ENCODE results near the gene ERMAP.

The ERMAP gene

DNA sequence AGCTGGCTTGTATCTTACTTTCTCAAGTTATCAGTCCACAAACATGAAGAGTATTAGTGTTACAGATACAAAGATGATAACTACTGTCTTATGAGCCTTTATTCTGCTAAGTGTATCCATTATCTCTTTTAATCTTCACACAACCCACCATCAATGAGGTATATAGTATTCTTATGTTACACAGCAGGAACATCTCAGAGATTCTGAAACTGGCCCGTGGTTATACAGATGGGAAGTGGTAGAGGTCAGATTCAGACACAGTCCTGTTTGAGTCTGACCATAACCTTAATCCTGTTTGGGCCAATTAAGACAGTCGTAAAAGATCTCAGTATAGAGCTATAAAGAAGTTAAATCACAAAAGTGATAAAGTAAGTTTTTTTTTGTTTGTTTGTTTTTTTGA lies 37.2 kb upstream of the ERMAP start:
- no peak overlapping the region for H3K4me2 ChIP-seq (ENCODE audit: insufficient read depth, low read length, poor library complexity, severe bottlenecking)
- H4K8ac ChIP-seq (ENCODE audit: low read depth, low read length) = no peak overlapping the region
- H2AFZ ChIP-seq (ENCODE audit: low read length) = no peak overlapping the region
- H3K4ac ChIP-seq (ENCODE audit: low read length) = no peak overlapping the region
- no peak overlapping the region for H2BK15ac ChIP-seq (ENCODE audit: low read length)
- no peak overlapping the region for H3K23ac ChIP-seq (ENCODE audit: low read depth, low read length, poor library complexity)
- WGBS, 2 donors (ENCODE audit: extremely low coverage in 2 of 2, insufficient read length in 2 of 2, insufficient replicate concordance in 1 of 2) = no CpG with 5 or more reads among the region's 2 CpGs
- H4K91ac ChIP-seq (ENCODE audit: low read depth, low read length, poor library complexity) = no peak overlapping the region
- H3K27me3 ChIP-seq (ENCODE audit: control insufficient read depth in 3 of 3, insufficient read depth in 3 of 3, low read depth in 1 of 3, low read length in 3 of 3) = no peaks in the 10 kb centered on the region
- no peak overlapping the region for H3K18ac ChIP-seq (ENCODE audit: low read length)
- no peak overlapping the region for H3K4me3 ChIP-seq (ENCODE audit: low read length in 2 of 2)
- H3K27ac ChIP-seq (replicated peaks; ENCODE audit: low read length) = no peak overlapping the region
- no peak overlapping the region for H2BK120ac ChIP-seq (ENCODE audit: low read depth, low read length)
- H2BK12ac ChIP-seq (ENCODE audit: low read length) = no peak overlapping the region
- H3K79me1 ChIP-seq (ENCODE audit: low read depth, low read length) = no peaks in the 10 kb centered on the region
- H3K9ac ChIP-seq (ENCODE audit: low read depth, low read length, poor library complexity) = no peak overlapping the region
- H2AK5ac ChIP-seq (ENCODE audit: low read depth, low read length) = no peak overlapping the region
- no peak overlapping the region for H2BK5ac ChIP-seq (ENCODE audit: low read length)
- H3K14ac ChIP-seq (ENCODE audit: low read length) = no peak overlapping the region
- no peaks in the 10 kb centered on the region for H3K4me1 ChIP-seq (ENCODE audit: control insufficient read depth in 2 of 2, insufficient read depth in 1 of 2, low read depth in 1 of 2, low read length in 2 of 2)
- H3K36me3 ChIP-seq (replicated peaks in 1 of 2; ENCODE audit: control insufficient read depth in 2 of 2, insufficient read depth in 2 of 2, low read length in 2 of 2) = peaks cover 20 to 91% of the 10 kb centered on the region in 2 donors
- DNase-seq (ENCODE audit: low spot score) = no peak
- no peaks in the 10 kb centered on the region for H3K9me3 ChIP-seq (replicated peaks in 1 of 2; ENCODE audit: control insufficient read depth in 2 of 2, insufficient read depth in 1 of 2, low read depth in 1 of 2, low read length in 2 of 2)

GRCh38 chr1:42780176-42780575 lies 36.7 kb upstream of the ERMAP start:
- no peak overlapping the region for H3K9ac ChIP-seq (ENCODE audit: low read depth, low read length, poor library complexity)
- H3K14ac ChIP-seq (ENCODE audit: low read length) = no peak overlapping the region
- H4K91ac ChIP-seq (ENCODE audit: low read depth, low read length, poor library complexity) = no peak overlapping the region
- H3K27me3 ChIP-seq (ENCODE audit: control insufficient read depth in 3 of 3, insufficient read depth in 3 of 3, low read depth in 1 of 3, low read length in 3 of 3) = no peaks in the 10 kb centered on the region
- no peak overlapping the region for H2BK15ac ChIP-seq (ENCODE audit: low read length)
- no peaks in the 10 kb centered on the region for H3K79me1 ChIP-seq (ENCODE audit: low read depth, low read length)
- no peak overlapping the region for H3K4me2 ChIP-seq (ENCODE audit: insufficient read depth, low read length, poor library complexity, severe bottlenecking)
- H2AK5ac ChIP-seq (ENCODE audit: low read depth, low read length) = no peak overlapping the region
- DNase-seq (ENCODE audit: low spot score) = no peak
- no peak overlapping the region for H2BK5ac ChIP-seq (ENCODE audit: low read length)
- no peaks in the 10 kb centered on the region for H3K9me3 ChIP-seq (replicated peaks in 1 of 2; ENCODE audit: control insufficient read depth in 2 of 2, insufficient read depth in 1 of 2, low read depth in 1 of 2, low read length in 2 of 2)
- H3K23ac ChIP-seq (ENCODE audit: low read depth, low read length, poor library complexity) = no peak overlapping the region
- H3K4ac ChIP-seq (ENCODE audit: low read length) = no peak overlapping the region
- WGBS, 2 donors (ENCODE audit: extremely low coverage in 2 of 2, insufficient read length in 2 of 2, insufficient replicate concordance in 1 of 2) = no CpG with 5 or more reads among the region's 1 CpG
- no peak overlapping the region for H2AFZ ChIP-seq (ENCODE audit: low read length)
- no peak overlapping the region for H3K27ac ChIP-seq (replicated peaks; ENCODE audit: low read length)
- no peak overlapping the region for H2BK120ac ChIP-seq (ENCODE audit: low read depth, low read length)
- no peak overlapping the region for H4K8ac ChIP-seq (ENCODE audit: low read depth, low read length)
- no peaks in the 10 kb centered on the region for H3K4me1 ChIP-seq (ENCODE audit: control insufficient read depth in 2 of 2, insufficient read depth in 1 of 2, low read depth in 1 of 2, low read length in 2 of 2)
- no peak overlapping the region for H2BK12ac ChIP-seq (ENCODE audit: low read length)
- no peak overlapping the region for H3K4me3 ChIP-seq (ENCODE audit: low read length in 2 of 2)
- H3K36me3 ChIP-seq (replicated peaks in 1 of 2; ENCODE audit: control insufficient read depth in 2 of 2, insufficient read depth in 2 of 2, low read length in 2 of 2) = peaks cover 17 to 87% of the 10 kb centered on the region in 2 donors
- no peak overlapping the region for H3K18ac ChIP-seq (ENCODE audit: low read length)

DNA sequence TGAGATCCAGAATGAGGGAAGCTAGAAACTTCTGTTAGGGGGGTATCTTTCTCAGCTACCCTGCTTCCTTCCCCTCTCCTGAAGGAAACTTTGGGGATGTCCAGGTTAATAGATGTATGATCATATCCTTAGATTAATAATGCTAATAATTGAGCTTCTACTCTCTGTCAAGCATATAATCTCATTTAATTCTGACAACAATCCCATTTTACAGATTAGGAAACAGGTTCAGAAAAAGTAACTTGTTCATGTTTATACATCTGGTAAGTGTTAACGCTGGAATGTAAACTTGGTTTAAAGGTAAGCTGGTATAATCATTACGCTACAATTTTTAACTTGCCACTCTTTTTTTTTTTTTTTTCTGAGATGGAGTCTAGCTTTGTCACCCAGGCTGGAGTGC lies 33.8 kb upstream of the ERMAP start:
- Histone ChIP-seq H4K91ac (ENCODE audit: low read depth, low read length, poor library complexity) (no peak overlapping the region), H2BK12ac (ENCODE audit: low read length) (no peak overlapping the region), H3K18ac (ENCODE audit: low read length) (no peak overlapping the region), H2AK5ac (ENCODE audit: low read depth, low read length) (no peak overlapping the region), H3K9me3 (replicated peaks in 1 of 2; ENCODE audit: control insufficient read depth in 2 of 2, insufficient read depth in 1 of 2, low read depth in 1 of 2, low read length in 2 of 2) (no peaks in the 10 kb centered on the region), H2AFZ (ENCODE audit: low read length) (no peak overlapping the region), H2BK120ac (ENCODE audit: low read depth, low read length) (no peak overlapping the region), H2BK15ac (ENCODE audit: low read length) (no peak overlapping the region), H3K27ac (replicated peaks; ENCODE audit: low read length) (no peak overlapping the region), H3K4me2 (ENCODE audit: insufficient read depth, low read length, poor library complexity, severe bottlenecking) (no peak overlapping the region), H3K4me1 (ENCODE audit: control insufficient read depth in 2 of 2, insufficient read depth in 1 of 2, low read depth in 1 of 2, low read length in 2 of 2) (peaks cover 0 to 2% of the 10 kb centered on the region in 2 donors), H2BK5ac (ENCODE audit: low read length) (no peak overlapping the region), H3K36me3 (replicated peaks in 1 of 2; ENCODE audit: control insufficient read depth in 2 of 2, insufficient read depth in 2 of 2, low read length in 2 of 2) (peaks cover 9 to 60% of the 10 kb centered on the region in 2 donors), H3K23ac (ENCODE audit: low read depth, low read length, poor library complexity) (no peak overlapping the region), H3K4me3 (ENCODE audit: low read length in 2 of 2) (no peak overlapping the region), H4K8ac (ENCODE audit: low read depth, low read length) (no peak overlapping the region), H3K14ac (ENCODE audit: low read length) (no peak overlapping the region), H3K4ac (ENCODE audit: low read length) (no peak overlapping the region), H3K27me3 (ENCODE audit: control insufficient read depth in 3 of 3, insufficient read depth in 3 of 3, low read depth in 1 of 3, low read length in 3 of 3) (peaks cover 0 to 2% (median 0%) of the 10 kb centered on the region in 3 experiments), H3K79me1 (ENCODE audit: low read depth, low read length) (no peaks in the 10 kb centered on the region), H3K9ac (ENCODE audit: low read depth, low read length, poor library complexity) (no peak overlapping the region)
- no peak for DNase-seq (ENCODE audit: low spot score)
- WGBS, 2 donors (ENCODE audit: extremely low coverage in 2 of 2, insufficient read length in 2 of 2, insufficient replicate concordance in 1 of 2) = no CpG with 5 or more reads among the region's 2 CpGs

DNA sequence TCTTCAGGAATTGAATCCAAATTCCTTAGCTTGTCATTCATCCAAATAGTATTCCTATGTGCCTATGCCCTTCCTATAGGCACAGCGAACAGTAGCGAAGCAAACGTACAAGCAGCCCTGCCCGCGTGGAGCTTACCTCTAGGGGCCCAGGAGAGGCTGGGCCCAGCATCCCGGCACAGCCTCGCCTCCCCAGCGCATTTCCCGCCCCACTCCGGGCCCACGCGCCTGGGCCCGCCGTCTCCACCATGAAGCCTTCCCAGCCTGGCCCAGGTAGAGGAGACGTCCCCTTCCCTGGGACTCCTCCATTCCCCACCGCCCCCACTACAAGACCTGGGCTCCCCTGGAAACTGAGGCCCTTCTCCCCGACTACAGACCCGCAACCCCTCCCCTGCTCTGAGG lies 32.4 kb upstream of the ERMAP start:
- Histone ChIP-seq H4K8ac (ENCODE audit: low read depth, low read length) (no peak overlapping the region), H3K4ac (ENCODE audit: low read length) (no peak overlapping the region), H3K4me1 (ENCODE audit: control insufficient read depth in 2 of 2, insufficient read depth in 1 of 2, low read depth in 1 of 2, low read length in 2 of 2) (peaks cover 0 to 2% of the 10 kb centered on the region in 2 donors), H2BK5ac (ENCODE audit: low read length) (peak overlapping the region; percentile 78), H3K27ac (replicated peaks; ENCODE audit: low read length) (no peak overlapping the region), H2BK12ac (ENCODE audit: low read length) (no peak overlapping the region), H3K4me3 (ENCODE audit: low read length in 2 of 2) (no peak overlapping the region), H3K23ac (ENCODE audit: low read depth, low read length, poor library complexity) (no peak overlapping the region), H3K14ac (ENCODE audit: low read length) (peak overlapping the region; percentile 17), H2AFZ (ENCODE audit: low read length) (no peak overlapping the region), H3K9ac (ENCODE audit: low read depth, low read length, poor library complexity) (no peak overlapping the region), H3K9me3 (replicated peaks in 1 of 2; ENCODE audit: control insufficient read depth in 2 of 2, insufficient read depth in 1 of 2, low read depth in 1 of 2, low read length in 2 of 2) (no peaks in the 10 kb centered on the region), H3K18ac (ENCODE audit: low read length) (peak overlapping the region; percentile 21), H2BK120ac (ENCODE audit: low read depth, low read length) (no peak overlapping the region), H3K79me1 (ENCODE audit: low read depth, low read length) (no peaks in the 10 kb centered on the region), H3K36me3 (replicated peaks in 1 of 2; ENCODE audit: control insufficient read depth in 2 of 2, insufficient read depth in 2 of 2, low read length in 2 of 2) (peaks cover 9 to 47% of the 10 kb centered on the region in 2 donors), H2BK15ac (ENCODE audit: low read length) (no peak overlapping the region), H4K91ac (ENCODE audit: low read depth, low read length, poor library complexity) (no peak overlapping the region), H3K4me2 (ENCODE audit: insufficient read depth, low read length, poor library complexity, severe bottlenecking) (no peak overlapping the region), H3K27me3 (ENCODE audit: control insufficient read depth in 3 of 3, insufficient read depth in 3 of 3, low read depth in 1 of 3, low read length in 3 of 3) (peaks cover 0 to 2% (median 0%) of the 10 kb centered on the region in 3 experiments), H2AK5ac (ENCODE audit: low read depth, low read length) (peak overlapping the region; percentile 61)
- no peak for DNase-seq (ENCODE audit: low spot score)
- WGBS, 2 donors (ENCODE audit: extremely low coverage in 2 of 2, insufficient read length in 2 of 2, insufficient replicate concordance in 1 of 2) = no CpG with 5 or more reads among the region's 18 CpGs
